GM10847 (cell line): ENCODE results near the gene COL20A1.
A peak's percentile ranks its signal among the peaks of the same experiment; 100 is the strongest.

Experiments used
- POLR2A ChIP-seq: IDR thresholded peaks from 2 replicates; pipeline ENCODE4 v1.6.1; 2011; ENCODE audit not compliant: insufficient read length; ENCODE audit errors: extremely low read depth

Gene COL20A1

DNA sequence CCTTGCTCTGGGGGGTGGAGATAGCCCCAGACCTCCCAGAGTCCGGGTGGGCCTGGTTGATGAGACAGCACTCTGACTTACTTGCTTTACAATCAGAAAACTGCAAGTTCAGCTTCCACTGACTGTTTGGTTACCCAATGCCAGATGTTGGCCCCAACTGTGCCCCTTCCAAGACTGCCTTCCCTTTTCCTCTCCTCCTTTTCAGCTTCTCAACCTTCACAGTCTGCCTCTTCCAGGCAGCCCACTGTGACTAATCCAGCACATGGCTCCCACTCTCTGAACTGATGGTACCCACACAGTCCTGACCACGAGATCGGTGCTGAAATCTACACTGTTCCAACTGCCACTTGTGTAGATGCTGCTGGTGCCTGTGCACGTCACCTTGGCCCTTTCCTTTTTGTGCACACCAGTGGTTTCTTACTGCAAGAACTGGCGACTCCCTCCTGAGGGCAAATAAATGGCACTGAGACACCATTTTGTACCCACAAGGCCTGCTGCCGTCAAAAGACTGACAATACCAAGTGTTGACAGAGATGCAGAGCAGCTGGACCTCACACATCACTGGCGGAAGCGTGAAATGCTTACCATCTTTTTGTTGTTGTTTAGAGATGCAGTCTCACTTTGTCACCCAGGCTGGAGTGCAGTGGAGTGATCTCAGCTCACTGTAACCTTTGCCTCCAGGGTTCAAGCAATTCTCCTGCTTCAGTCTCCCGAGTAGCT, 22.2 kb upstream of the COL20A1 start:
- no peak for TF ChIP-seq POLR2A

DNA sequence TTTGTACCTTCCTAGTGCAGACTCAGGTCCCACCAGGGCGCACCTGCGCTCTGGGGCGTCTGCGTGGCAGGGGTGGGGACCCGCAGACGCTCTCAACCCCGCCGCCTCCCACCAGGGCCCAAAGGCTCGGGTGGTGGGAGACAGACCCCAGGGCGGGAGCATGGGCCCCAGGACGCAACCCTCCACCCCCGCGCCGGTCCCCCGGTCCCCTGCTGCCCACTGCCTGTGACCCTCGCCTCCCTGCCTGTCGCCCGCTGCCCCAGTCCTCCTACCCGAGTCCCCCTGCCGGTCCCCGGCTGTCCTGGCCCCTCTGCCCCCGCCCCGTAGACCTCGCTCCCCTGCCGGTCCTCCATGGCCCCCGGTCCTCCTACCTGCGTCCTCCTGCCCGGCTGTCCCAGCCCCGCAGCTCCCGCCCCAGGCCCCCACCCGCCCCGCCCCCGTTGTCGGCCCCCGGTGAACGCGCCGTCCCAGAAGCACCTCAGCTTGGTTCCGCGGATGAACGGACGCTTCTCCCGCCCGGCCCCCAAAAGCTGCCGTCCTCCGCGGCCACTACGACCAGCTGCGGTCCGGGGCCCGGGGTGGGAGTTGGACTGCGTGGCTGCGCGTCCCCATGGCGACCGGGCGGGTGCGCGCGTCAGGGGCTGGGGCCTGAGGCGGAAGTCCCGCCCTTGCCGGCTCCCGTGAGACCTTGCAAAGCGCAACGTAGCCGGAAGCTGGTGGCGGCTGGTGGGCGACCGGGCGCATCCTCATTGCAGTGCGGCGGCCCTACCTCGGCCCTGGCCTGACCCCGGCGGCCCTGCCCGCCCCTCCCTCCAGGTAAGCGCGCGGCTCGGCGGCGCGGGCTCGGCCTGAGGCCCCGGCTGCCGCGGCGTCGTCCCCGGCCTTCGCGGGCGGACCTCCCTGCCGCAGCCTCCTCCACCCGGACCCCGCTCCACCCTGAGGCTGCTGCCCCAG, 20.6 kb upstream of the COL20A1 start, which contains the start of gene ARFGAP1:
Gene ARFGAP1 (plus strand): TSS at position 709 of the 954 bp plus-strand sequence. CDS start 2,768 bp downstream, outside the sequence.
- TF ChIP-seq POLR2A = peak; percentile 80

DNA sequence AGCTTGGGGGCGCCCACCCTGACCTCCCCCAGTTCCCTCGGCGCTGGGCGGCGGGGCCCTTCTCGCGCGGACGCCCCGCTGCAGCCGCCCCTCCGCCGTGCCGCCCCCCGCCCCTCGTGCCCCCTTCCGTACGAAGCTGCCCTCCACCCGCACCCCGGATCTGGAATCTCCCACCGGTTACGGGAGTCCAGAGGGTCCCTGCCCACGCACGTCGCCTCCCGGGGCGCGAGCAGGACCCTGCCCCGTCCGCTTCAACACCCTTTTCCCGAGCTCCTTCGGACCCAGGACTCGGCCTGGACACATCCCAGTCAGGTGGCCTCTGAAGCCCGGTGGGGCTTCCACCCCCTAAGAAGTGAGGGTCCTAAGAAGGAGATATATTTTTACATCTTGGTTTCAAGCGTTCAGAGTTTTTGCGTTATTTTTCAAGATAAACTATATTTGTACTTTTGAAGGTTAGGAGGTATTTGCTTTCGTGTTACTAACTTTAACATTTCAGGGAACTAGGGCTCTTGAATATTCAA, 19.9 kb upstream of the COL20A1 start:
- no peak for TF ChIP-seq POLR2A

DNA sequence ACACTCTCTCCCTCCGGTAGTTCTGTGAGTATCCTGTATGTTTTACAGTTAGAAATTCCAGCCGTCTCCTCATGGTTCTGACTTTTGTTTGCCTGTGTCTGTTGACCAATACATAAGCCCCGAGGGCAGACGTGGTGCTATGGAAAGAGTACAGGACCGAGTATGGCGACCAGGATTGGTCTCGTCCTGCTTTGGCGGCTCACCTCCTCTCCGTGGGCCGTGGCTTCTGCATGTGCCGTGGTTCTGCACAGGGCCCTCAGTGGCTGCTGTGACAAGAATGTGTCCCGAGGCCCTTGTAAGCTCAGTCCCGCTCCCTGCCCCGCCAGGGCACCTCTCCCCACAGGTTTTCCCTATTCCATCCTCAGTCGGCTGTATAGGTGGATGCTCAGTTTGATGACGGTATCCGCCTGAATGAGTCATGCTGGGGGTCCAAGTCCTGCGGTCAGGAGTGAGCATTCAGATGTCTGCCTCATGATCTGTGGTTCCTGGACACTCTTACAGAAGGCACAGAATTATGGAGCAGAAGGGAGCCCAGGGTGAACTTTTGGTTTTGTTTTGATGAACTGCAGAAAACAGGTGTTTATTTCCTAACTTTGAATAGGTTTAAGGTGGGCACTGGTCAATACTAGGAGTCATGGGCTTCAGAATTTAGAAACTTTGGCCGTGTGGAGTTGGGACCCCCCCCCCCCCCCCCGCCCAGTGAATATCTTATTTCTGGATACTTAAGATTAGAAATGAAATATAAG, 19.2 kb upstream of the COL20A1 start:
- TF ChIP-seq POLR2A = no peak

DNA sequence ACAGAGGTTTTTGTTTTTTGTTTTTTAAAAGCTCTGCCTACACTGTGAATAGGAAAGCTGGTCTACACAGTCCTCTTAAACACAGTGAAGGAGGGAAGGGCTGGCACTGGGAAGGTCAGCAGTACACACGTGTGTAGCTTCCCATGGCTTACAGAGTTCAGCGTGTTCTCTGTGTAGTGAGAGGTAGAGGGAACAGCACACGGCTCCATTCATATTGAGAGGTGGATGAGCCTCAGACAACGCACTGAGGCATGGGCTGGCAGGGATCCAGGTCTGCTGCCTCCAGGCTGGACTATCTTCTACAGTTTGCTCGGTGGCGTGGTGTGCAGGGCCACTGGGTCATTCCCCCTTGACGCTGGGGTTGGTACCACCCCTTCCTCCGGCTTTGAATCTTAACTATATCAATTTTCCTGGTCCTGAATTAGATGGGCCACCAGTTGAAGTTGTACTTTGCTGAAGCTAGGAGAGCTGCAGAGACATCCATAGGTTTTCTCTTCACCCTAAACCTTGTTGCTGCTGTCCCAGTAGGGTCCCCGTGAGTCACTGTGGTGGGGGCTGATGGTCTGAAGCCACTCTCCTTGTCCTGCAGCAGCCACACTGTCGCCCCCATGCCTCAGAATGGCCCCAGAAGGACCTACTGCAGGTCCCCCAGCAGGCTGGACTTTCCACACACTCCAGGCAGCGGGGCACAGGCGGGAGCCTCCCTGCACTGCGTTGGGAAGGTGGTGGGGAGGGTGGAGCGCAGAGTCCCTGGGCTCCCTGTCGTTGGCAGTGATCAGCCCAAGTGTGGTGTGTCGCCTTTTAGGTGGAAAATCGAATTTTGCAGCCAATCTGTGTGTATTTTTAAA, 18.4 kb upstream of the COL20A1 start:
- TF ChIP-seq POLR2A = no peak

DNA sequence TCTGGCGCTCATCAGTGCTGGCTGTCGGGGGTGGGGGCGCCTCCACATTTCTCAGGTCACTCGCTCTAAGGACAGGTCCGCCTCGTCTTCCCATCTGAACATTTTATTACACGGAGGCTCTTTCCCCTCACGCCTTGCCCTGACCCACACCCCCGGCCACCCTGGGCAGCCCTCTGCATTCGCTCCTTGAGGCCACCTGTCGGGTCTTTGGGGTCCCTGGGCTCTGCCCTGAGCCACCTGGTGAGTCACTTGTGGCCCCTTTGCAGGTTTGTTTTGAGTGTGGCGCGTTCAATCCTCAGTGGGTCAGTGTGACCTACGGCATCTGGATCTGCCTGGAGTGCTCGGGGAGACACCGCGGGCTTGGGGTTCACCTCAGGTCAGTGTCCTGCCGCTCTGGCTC, 17.2 kb upstream of the COL20A1 start:
- TF ChIP-seq POLR2A = no peak

DNA sequence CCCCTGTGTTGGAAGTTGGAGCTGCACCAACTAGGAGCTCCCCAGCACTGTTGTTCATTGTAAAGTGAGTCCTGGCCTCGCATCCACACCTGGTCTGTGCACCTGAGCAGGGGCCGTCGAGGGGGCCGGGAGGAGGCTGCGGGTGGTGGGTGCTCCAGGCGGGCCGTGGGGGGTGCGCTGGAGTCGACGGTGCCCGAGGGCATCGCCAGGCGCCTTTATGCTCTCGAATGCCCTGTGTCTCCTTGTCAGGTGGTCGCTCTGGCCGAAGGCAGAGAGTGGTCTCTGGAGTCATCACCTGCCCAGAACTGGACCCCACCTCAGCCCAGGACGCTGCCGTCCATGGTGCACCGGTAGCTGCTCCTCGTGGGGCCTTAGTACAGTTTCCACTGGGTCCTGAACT, 16.0 kb upstream of the COL20A1 start:
- no peak for TF ChIP-seq POLR2A

DNA sequence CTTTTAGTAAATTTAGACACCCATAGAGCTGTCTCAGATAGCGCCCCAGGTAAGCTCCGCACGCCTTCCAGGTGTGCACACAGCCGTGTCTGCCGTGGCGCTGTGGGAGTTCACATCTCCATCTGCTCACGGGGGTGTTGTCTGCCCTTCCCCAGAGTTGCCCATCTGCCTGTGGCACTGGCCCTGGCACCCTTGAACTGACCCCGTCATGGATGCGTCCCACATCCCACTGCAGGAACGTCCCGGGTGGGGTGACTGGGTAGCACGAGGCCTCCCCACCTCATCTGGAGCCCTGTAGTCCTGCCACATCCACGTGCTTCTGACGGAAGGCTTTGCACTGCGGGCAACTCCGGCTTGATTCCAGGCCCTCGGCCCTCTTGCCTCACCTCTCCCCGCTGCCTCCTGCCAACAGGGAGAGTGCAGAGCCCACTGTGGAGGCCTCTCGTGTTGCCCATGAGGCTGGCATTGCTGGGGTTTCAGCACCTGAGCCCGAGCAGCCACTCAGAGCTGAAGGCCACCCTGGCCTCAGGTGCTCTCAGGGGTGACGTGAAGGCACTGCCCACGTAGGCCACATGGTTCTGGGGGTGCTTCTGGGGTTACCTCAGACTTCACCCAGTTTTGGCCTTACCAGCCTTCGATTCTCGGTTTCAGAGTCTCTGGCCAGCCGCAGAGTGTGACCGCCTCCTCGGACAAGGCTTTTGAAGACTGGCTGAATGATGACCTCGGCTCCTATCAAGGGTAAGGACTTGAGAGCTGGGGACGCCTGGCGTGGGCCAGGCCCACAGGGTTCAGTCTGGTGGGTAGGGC, 15.3 kb upstream of the COL20A1 start:
- no peak for TF ChIP-seq POLR2A

DNA sequence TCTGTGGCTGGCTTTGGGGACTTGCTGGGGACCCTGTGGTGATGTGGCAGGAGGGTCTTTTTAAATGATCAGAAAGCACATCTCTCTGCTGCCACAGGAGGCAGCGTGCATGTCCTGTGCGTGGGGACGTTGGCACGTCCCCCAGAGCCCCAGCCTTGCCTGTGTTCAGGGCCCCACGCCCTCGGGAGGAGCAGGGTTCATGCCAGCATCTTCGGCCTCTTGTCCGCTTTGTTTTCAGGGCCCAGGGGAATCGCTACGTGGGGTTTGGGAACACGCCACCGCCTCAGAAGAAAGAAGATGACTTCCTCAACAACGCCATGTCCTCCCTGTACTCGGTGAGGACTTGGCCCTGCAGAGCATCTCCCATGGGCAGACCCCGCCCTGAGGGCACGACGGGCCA, 14.3 kb upstream of the COL20A1 start:
- no peak for TF ChIP-seq POLR2A

DNA sequence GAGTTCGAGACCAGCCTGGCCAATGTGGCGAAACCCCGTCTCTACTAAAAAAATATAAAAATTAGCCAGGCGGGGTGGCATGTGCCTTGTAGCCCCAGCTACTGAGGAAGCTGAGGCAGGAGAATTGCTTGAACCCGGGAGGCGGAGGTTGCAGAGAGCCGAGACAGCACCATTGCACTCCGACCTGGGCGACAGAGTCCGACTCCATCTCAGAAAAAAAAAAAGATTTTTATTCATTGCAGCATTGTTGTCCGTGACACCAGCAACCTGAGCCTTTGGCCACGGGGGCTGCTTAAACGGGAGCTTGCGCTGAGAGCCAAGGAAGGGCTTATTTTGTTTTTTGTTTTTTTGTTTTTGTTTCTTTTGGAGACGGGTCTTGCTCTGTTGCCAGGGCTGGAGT, 13.1 kb upstream of the COL20A1 start:
- no peak for TF ChIP-seq POLR2A

DNA sequence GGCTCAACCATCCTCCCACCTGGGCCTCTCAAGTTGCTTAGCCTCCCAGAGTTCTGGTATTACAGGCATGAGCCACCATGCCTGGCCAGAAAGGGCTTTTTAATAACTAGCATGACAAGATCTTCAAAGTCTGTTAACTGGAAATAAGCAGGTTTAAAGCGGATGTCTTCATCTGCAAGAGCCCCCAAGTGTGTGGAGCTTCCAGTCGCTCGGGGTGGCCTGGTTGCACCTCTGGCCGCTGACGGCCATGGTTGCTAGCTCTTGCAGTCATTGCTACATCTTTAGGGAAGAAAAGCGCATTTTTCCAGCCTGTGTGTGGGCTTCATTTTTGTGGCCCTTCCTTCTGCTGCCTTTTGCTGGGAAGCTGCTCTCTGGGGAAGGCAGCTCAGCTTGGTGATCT, 12.6 kb upstream of the COL20A1 start:
- TF ChIP-seq POLR2A = no peak

DNA sequence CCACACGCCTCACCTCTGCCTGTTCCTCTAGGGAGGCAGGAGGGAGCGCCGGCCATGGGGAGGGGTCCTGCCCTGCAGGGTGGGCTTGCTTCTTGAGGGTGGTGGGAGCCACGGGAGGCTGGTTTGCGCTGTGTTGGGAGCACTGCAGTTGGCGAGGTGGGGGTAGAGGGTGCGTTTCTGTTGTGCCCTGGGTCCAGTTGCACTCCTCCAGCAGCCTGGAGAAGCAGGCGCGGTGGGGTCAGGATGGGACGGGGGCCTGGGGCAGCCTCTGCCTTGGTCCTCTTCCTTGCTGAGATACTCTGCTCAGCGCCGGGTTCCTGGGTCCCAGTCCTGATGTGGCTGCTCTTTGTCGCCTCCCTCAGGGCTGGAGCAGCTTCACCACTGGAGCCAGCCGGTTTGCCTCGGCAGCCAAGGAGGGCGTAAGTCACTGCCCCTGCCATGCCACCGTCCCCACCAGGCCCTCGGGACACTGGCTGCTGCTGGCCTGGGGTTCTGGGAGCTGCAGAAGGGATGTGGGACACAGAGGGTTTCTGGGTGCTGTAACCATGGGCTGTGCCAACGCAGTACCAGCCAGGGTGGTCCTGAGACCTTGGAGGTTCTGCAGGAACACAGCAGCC, 11.9 kb upstream of the COL20A1 start:
- TF ChIP-seq POLR2A = no peak

DNA sequence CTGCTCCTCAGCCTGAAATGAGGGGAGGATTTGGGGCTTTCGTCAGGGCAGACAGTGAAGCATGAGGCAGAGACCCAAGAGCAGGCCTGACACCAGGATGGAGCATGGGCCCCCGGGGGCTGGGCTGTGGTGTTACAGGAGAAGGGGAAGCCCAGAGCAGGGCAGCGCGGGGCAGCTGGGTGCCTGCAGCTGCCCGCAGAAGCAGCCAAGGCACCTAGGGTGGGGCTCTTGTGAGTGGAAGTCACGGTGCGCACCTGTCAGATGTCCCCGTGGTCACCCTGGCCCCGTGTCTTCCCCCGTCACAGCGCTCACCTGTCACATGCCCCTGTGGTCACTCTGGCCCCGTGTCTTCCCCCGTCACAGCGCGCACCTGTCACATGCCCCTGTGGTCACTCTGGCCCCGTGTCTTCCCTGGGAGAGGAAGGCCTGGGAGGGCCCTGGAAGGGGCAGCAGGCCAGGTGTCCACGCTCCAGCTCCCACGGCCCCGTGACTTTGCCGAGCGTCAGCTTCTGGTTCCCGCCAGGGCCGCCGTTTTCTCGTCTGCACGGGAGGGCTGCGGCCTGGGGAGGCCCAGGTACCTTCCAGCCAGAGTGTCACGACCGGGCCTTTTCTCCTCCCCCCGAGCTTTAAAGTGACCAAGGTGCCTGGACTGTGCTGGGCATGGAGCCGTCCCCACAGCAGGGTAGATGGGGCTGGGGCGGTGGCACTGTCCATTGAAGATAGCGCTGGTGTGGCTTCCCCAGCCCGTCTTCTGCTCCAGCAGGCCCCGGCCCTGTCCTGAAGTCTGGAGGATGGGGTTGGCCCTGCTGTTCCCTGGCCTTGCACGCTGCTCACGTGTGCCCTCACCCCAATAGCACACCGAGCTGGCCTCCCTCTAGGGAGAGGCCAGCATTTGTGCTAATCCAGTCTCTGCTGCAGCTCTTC, 11.0 kb upstream of the COL20A1 start:
- no peak for TF ChIP-seq POLR2A
